DLD1 (cell line): ENCODE data around the gene FNDC5.
"Not testable (repeated sequence)": the region's sequence is repeated elsewhere in the genome, so short reads cannot be mapped to it uniquely, and the experiment has no call there.

Source experiments
- in situ Hi-C: cut with HindIII; loops from 2 replicates; pipeline ENCODE4 v1.10.0; 2017; ENCODE audit warnings: low sequenced_read_pairs

Gene FNDC5

GRCh38 chr1:32870615-32871363, at the start of gene FNDC5:
Gene FNDC5, minus strand, starts transcription at chr1:32870912.
- in situ Hi-C loops: no loop called here

GRCh38 chr1:32919811-32920733, 49.4 kb upstream of the FNDC5 start:
- in situ Hi-C loops: no loop called here

- in situ Hi-C loops: no loop called here
These were observed 47.5 kb upstream of the FNDC5 start for GRCh38 chr1:32918179-32918578.

GRCh38 chr1:32917521-32917920, 46.8 kb upstream of the FNDC5 start:
- in situ Hi-C loops: no loop called here

DNA sequence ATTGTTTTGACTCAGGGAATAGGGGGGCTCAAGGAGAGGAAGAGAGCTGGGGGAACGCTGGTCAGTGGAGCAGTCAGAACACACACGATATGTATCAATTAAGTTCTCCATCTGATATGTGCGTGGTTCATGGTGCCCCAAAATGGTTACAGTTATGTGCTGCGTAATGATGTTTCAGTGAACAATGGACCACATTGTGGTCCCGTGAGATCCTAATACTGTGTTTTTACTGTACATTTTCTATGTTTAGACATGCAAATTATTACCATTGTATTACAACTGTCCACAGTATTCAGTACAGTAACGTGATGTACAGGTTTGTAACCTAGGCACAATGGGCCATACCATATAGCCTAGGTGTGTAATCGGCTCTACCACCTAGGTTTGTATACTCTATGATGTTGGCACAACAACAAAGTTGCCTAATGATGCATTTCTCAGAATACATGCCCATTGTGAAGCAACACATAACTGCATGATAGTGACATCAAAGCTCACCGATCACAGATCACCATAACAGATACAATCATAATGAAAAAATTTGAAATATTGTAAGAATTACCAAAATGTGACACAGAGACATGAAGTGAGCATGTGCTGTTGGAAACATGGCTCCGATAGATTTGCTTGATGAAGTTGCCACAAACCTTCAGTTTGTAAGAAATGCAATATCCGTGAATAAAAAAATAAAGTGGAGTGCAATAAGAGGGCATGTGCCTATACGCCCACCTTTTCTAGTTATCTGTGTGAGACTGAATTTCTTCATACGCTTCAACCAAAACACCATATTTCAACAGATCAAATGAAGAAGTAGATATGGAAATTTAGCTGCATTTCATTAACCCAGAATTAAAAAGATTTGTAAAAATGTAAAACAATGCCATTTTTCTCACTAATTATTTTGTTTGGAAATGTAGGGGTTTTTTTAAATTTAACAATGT, 45.3 kb upstream of the FNDC5 start:
- in situ Hi-C loops: no loop called here

GRCh38 chr1:32910319-32910718, 39.6 kb upstream of the FNDC5 start:
- in situ Hi-C loops: no loop called here

DNA sequence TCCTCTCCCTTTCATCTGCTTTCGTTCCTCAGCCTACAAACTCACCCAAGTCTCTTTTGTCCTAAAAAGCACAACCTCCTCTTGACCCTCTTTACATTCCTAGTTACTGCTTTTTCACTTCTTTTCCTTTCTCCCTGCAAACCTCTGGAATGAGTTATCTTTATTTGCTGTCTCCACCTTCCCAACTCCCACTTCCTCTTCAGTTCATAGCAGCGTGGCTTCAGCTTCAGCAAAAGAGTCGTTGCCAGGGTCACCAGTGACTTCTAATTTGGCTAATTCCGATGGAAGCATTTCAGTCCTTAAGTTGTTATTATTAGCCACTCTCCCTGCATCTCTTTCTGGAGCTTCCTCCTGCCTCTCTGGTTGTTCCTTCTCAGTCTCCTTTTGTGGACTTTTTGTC, 36.7 kb upstream of the FNDC5 start:
- in situ Hi-C loops: no loop called here

DNA sequence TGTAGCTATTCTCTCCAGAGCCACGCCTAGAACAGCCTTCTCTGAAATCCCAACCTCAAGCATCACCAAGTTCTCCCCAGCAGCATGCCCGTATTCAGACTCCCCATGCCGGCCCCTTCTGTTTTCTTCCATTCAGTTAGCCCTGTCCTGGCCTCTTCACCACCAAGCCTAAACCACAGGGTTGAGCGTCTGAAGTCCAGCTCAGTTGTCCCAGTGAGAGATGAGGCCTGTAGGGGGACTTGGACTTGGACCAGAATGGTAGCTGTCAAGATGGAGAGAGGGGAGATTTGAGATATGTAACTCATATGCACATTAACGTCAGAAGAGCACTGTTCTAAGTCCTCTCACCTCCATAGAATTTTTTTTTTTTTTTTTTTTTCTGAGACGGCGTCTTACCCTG, 35.9 kb upstream of the FNDC5 start:
- in situ Hi-C loops: no loop called here

DNA sequence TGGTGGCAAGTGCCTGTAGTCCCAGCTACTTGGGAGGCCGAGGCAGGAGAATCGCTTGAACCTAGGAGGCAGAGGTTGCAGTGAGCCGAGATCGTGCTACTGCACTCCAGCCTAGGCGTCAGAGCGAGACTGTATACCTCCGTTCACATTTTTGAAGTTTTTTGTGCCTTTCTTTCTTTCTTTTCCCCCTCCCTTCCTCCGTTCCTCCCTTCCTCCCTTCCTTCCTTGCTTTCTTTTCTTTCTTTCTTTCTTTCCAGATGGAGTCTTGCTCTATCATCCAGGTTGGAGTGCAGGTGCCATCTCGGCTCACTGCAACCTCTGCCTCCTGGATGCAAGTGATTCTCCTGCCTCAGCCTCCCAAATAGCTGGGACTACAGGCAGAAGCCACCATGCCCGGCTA, 34.9 kb upstream of the FNDC5 start:
- in situ Hi-C loops: not testable (repeated sequence)

GRCh38 chr1:32904797-32905196, 34.1 kb upstream of the FNDC5 start:
- in situ Hi-C loops: no loop called here

DNA sequence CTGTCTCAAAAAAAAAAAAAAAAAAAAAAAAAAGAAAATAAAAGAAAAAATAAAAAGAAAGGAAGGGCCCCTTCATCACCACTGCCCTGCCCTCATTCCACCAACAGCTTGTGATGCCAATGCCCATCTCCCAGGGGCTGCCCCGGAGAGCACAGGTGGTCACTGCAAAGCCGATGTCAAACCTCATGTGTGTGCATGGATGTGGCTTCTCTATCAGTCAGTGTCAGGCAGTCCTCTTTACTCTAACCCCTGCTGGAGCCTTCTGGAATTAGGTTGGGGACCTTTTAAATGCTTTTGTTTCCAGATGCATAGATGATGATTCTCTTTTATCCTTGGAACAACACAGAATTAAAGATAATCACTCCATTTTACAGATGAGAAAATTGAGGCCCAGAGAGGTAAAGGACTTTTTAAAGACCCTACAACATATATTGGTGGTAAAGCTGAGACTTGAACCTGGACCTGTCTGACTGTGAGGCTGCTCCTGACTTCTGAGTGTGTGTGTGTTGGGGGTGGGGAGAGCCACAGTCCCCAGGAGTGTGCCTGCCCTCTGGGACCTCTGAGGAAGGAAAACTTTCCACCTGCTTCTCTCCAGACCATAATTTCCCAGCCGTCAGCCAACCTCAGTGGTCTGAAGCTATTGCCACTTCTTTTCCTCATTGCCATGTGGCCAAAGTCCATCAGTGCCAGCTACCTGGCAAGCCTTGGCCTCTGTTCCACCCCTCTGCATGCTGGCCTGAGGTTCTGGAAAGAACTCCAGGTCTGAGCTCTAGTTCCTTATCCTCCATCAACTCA, 33.5 kb upstream of the FNDC5 start:
- in situ Hi-C loops: no loop called here

DNA sequence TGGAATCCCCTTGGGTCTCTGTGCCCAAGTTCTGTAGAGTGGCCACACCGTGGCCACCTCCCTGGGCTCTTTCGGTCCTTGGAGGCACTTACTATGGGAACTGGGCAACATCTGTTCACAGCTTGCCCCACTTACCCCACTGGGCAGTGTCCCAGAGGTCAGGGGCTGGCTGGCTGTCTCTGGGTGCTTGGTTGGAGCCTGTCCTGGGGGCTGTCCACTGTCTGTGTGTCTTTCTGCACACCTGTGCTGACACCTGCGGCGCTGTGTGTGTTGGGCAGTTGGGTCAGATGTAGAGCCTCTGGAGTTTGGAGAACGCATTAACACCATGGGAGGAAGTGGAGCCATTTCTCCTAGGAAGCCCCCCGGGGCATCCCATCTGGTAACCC, 31.8 kb upstream of the FNDC5 start:
- in situ Hi-C loops: no loop called here

GRCh38 chr1:32901823-32902534, 31.3 kb upstream of the FNDC5 start:
- in situ Hi-C loops: no loop called here

DNA sequence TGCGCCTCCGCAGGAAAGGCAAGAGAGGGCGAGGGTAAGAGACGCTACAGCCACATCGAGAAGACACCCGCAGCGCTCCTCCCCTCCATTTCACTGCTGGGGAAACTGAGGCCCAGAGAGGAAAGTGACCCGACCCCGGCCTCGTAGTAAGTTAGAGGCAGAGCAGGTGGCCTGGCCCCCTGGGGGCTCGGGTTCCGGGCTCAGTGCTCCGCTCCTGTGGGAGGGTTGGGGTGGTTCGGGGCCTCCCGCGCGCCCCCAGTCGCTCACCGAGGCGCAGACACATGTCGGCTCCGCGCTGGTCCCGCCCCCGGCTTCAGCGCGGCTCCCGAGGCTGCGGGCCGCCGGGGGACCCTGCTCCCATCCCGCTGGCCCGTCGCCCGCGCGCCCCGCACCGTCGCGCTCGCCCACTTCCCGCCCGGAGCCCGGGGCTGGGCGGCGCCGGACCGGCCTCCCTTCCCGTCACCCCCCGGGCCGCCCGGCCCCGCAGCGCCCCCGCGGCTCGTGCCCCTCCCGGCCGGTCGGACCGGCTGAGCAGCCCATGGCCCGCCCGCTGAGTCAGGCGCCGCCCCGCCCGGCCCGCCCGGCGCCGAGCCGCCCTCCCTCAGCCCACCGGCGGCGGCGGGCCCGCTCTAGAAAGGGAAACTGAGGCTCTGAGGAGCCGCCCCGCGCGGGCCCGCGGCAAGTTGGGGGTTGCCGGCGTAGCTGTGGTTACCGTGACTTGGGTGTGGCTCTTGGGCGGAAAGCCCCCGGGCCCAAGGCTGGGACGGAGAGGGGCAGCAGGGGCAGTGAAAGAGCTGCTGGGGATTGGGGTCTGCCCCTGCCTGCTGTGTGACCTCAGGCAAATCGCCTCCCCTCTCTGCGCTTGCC, 30.5 kb upstream of the FNDC5 start, which contains the start of gene TMEM54:
Gene TMEM54, minus strand, starts transcription at position 434 of the 867 bp plus-strand sequence. Its CDS starts 151 bp downstream, at position 283.
- in situ Hi-C loops: no loop called here

DNA sequence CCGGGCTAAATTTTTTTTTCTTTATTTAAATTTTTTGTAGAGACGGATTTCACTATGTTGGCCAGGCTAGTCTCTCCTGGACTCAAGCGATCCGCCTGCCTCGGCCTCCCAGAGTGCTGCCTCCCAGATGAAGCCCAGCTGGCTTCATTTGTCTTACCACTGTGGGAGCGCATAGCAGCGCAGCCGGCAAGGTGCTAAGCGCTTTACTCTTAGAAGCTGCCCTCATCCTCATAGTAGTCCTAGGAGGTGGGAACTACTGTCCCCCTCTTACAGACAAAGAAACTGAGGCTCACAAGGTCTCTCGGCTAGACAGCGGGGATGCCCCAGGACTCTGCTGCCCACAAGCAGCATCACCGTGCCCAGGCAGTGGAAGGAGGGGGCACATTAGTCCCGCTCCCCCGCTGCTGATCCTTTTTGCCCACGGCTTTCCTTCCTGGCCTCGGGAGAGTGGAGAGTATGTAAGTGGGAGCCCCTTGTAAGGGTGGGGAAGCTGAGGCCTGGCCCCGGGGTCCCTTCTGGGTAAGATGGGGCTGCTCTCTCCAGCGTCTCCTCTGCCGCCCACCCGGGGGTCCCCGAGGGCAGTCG, 29.8 kb upstream of the FNDC5 start:
- in situ Hi-C loops: no loop called here

GRCh38 chr1:32899586-32900296, 29.0 kb upstream of the FNDC5 start:
- in situ Hi-C loops: no loop called here

GRCh38 chr1:32898958-32899357, 28.2 kb upstream of the FNDC5 start:
- in situ Hi-C loops: no loop called here
